ENCODE measurements around the gene GAS2L1. TPM values are rescaled to one million over a fixed set of nuclear protein-coding genes. Genes with fewer than 3 reads are reported as not detected.

Gene GAS2L1
- total RNA-seq (2021) (22.7 TPM in 2 replicates), Bru-seq, nascent RNA (percentile 40 among the genes with signal in this experiment), BruChase-seq, experiment 1, labeled RNA remaining after a 2-hour chase (percentile 50 among the genes with signal in this experiment), BruChase-seq, experiment 2, labeled RNA remaining after a 6-hour chase (percentile 63 among the genes with signal in this experiment)
- long read RNA-seq, transcript GAS2L1-206 (5 exons, 2,238 nt): minor isoform, 6 of 130 reads
- long read RNA-seq, transcript GAS2L1-209 (5 exons, 3,382 nt): minor isoform, 5 of 130 reads
- long read RNA-seq, transcript GAS2L1-210 (6 exons, 2,483 nt): minor isoform, 8 of 130 reads
- long read RNA-seq, transcript GAS2L1-208 (6 exons, 2,925 nt): major isoform, 54 of 130 reads
- long read RNA-seq, partial matches to known transcripts: 6 of 130 reads
- long read RNA-seq, other reads (novel, unspliced or antisense): 49 of 130 reads

DNA sequence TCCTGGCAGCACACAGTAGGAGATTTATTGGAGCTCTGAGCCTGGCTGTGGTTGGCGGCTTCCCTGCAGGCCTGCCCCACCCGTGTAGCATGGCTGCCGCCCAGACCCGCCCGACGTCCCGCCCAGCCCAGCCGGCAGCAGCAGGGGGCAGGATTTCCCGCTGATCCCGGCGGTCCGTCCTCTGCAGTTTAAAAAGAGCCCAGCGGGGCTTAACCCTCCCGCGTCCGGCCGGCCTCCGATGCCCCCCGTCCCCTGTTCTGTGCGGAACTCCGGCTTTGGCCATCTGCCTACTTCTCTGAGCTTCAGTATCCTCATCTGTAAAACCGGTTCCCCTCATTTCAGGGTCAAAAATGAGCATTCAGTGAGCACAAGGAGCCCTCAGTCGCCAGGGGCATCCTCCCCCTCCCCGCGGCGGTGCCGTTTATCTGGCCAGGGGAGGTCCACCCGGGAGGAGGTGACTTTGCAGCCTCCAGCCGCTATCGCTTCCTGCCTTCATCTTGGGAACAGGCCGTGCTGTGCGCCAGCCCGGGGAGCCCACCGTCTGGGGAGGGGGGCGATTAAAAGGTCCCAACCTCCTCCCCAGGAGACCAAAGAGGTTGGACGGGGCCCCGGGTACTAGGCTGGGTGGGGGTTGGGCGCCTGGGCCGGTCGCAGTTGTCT, at the start of gene GAS2L1:
Gene GAS2L1, plus strand, starts transcription at position 476 of the 660 bp plus-strand sequence. CDS start 1,456 bp downstream, outside the sequence.
- Histone ChIP-seq H3K27me3 (replicated peaks; ENCODE audit: insufficient read depth, low read depth, low read length, poor library complexity) (no peaks in the 10 kb centered on the region), H3K9me3 (ENCODE audit: low read depth, low read length, poor library complexity, severe bottlenecking) (no peaks in the 10 kb centered on the region), H3K4me3 (ENCODE audit: low read depth, low read length, poor library complexity, severe bottlenecking) (peak within 1 kb of the TSS; percentile 60), H3K36me3 (ENCODE audit: insufficient read depth, low read length, poor library complexity, severe bottlenecking) (no peaks in the 10 kb centered on the region), H3K4me1 (ENCODE audit: insufficient read depth, low read length, poor library complexity, severe bottlenecking) (peaks cover 22% of the 10 kb centered on the region), H3K27ac (ENCODE audit: low read depth, low read length, poor library complexity, severe bottlenecking) (peak within 1 kb of the TSS; percentile 83)
- intact Hi-C loops (cut with micrococcal nuclease; ENCODE audit: unreplicated experiment): no loop called here
- POLR2A ChIA-PET (ENCODE audit: low non-redundant PET): interaction anchor here (0.6 kb wide), 1 partner anchor 849 kb away, joined by 7 read pairs; no protein-coding TSS in a partner anchor
- TF ChIP-seq, protein P1, sequence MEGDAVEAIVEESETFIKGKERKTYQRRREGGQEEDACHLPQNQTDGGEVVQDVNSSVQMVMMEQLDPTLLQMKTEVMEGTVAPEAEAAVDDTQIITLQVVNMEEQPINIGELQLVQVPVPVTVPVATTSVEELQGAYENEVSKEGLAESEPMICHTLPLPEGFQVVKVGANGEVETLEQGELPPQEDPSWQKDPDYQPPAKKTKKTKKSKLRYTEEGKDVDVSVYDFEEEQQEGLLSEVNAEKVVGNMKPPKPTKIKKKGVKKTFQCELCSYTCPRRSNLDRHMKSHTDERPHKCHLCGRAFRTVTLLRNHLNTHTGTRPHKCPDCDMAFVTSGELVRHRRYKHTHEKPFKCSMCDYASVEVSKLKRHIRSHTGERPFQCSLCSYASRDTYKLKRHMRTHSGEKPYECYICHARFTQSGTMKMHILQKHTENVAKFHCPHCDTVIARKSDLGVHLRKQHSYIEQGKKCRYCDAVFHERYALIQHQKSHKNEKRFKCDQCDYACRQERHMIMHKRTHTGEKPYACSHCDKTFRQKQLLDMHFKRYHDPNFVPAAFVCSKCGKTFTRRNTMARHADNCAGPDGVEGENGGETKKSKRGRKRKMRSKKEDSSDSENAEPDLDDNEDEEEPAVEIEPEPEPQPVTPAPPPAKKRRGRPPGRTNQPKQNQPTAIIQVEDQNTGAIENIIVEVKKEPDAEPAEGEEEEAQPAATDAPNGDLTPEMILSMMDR (conservative IDR thresholded peaks at IDR 0.05; ENCODE audit: low read depth, low read length): peak; percentile 38; the same call in 1 of the 2 replicates
- TF ChIP-seq EZH2 (IDR thresholded peaks at IDR 0.05; ENCODE audit: borderline replicate concordance, low read depth, low read length, poor library complexity, severe bottlenecking): no peak
- DNase-seq (ENCODE audit: low spot score): peak; percentile 85
- BruUV-seq (replicated peaks): no TSS peak
- CTCF ChIA-PET: interaction anchor here (0.5 to 0.7 kb wide), 2 partner anchors 11 to 1890 kb away, joined by 4 to 8 read pairs; no protein-coding TSS in a partner anchor

DNA sequence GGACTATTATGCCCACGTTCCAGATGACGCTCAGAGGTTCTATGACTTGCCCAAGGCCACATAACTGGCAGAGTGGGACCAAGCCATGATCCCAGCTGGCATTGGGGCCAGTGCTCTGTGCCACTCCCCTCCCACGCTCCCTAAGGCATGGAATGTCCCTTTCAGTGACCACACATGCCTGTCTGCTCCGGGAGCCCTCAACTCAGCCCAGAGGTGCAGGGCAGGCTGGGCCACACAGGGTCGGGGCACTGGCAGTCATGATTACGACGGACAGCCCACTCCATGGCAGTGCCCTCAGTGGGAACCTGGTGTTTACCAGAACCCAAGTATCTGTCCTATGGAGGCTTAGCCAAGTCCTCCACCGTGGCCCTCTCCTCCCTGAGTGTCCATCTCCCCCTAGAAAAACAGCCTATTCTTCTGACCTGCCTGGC, 48.7 kb upstream of the GAS2L1 start:
- Histone ChIP-seq H3K4me1 (ENCODE audit: insufficient read depth, low read length, poor library complexity, severe bottlenecking) (no peaks in the 10 kb centered on the region), H3K27me3 (replicated peaks; ENCODE audit: insufficient read depth, low read depth, low read length, poor library complexity) (no peaks in the 10 kb centered on the region), H3K9me3 (ENCODE audit: low read depth, low read length, poor library complexity, severe bottlenecking) (no peaks in the 10 kb centered on the region), H3K36me3 (ENCODE audit: insufficient read depth, low read length, poor library complexity, severe bottlenecking) (peaks cover 11% of the 10 kb centered on the region), H3K27ac (ENCODE audit: low read depth, low read length, poor library complexity, severe bottlenecking) (no peak overlapping the region), H3K4me3 (ENCODE audit: low read depth, low read length, poor library complexity, severe bottlenecking) (no peak overlapping the region)
- intact Hi-C loops (cut with micrococcal nuclease; ENCODE audit: unreplicated experiment): no loop called here
- TF ChIP-seq, protein P1 (conservative IDR thresholded peaks at IDR 0.05; ENCODE audit: low read depth, low read length): no peak
- TF ChIP-seq EZH2 (IDR thresholded peaks at IDR 0.05; ENCODE audit: borderline replicate concordance, low read depth, low read length, poor library complexity, severe bottlenecking): no peak
- no peak for DNase-seq (ENCODE audit: low spot score)
- ChIA-PET CTCF (no interaction called here), POLR2A (ENCODE audit: low non-redundant PET) (no interaction called here)
- no TSS peak for BruUV-seq (replicated peaks)

DNA sequence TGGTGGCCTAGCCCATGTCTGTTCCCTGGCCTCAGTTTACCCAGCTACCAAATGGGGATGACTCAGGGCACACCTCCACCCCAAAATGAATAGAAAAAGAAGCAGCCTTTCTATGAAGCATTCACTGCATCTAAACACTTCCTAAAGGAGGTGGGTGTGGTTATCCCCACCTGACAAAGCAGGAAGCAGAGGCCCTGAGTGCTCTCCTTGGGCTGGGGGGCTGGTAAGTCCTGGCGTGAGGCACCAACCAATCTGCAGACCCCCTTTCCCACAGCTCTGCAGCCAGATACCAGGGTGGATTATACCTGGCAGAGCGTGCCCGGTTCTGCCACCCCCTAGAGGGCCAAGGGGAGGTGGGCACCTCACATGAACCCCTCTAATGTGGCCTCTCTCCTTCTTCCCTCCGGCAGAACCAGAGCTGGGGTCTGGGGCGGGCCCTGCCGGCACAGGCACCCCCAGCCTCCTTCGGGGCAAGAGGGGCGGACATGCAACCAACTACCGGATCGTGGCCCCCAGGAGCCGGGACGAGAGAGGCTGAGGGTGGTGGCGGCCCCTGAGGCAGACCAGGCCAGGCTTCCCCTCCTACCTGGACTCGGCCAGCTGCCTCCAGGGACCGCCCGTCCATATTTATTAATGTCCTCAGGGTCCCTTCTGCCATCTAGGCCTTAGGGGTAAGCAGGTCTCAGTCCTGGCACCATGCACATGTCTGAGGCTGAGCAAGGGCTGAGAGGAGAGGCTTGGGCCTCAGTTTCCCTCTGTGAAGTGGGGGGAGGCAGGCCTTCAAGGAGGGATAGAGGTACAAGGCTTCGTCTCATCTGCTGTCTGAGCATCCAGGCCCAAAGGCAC, 47.8 kb upstream of the GAS2L1 start:
- H3K4me1 ChIP-seq (ENCODE audit: insufficient read depth, low read length, poor library complexity, severe bottlenecking): no peaks in the 10 kb centered on the region
- H3K27ac ChIP-seq (ENCODE audit: low read depth, low read length, poor library complexity, severe bottlenecking): no peak overlapping the region
- H3K9me3 ChIP-seq (ENCODE audit: low read depth, low read length, poor library complexity, severe bottlenecking): no peaks in the 10 kb centered on the region
- no peak for DNase-seq (ENCODE audit: low spot score)
- ChIA-PET CTCF (no interaction called here), POLR2A (ENCODE audit: low non-redundant PET) (no interaction called here)
- no peak overlapping the region for H3K4me3 ChIP-seq (ENCODE audit: low read depth, low read length, poor library complexity, severe bottlenecking)
- TF ChIP-seq, protein P1 (conservative IDR thresholded peaks at IDR 0.05; ENCODE audit: low read depth, low read length): no peak
- peaks cover 13% of the 10 kb centered on the region for H3K36me3 ChIP-seq (ENCODE audit: insufficient read depth, low read length, poor library complexity, severe bottlenecking)
- intact Hi-C loops (cut with micrococcal nuclease; ENCODE audit: unreplicated experiment): no loop called here
- no peaks in the 10 kb centered on the region for H3K27me3 ChIP-seq (replicated peaks; ENCODE audit: insufficient read depth, low read depth, low read length, poor library complexity)
- BruUV-seq (replicated peaks): no TSS peak

Measured in A673 (cell line).